ENCODE results near the gene DIPK1A.
A peak's percentile ranks its signal among the peaks of the same experiment; 100 is the strongest.

The DIPK1A gene

GRCh38 chr1:92877792-92878191 lies 83.5 kb downstream of the DIPK1A start:
- DNase-seq (ENCODE audit: low read depth in 2 of 2), result no peak

- no peak for DNase-seq (ENCODE audit: low read depth in 2 of 2)
Observed at GRCh38 chr1:92877081-92877711, 84.1 kb downstream of the DIPK1A start.

GRCh38 chr1:92876351-92876750 lies 84.9 kb downstream of the DIPK1A start:
- DNase-seq (ENCODE audit: low read depth in 2 of 2), result no peak

GRCh38 chr1:92874987-92875386 lies 86.3 kb downstream of the DIPK1A start:
- DNase-seq (ENCODE audit: low read depth in 2 of 2), result no peak

GRCh38 chr1:92872719-92873118 lies 88.5 kb downstream of the DIPK1A start:
- DNase-seq (ENCODE audit: low read depth in 2 of 2), result no peak

GRCh38 chr1:92870591-92870990 lies 90.7 kb downstream of the DIPK1A start:
- DNase-seq (ENCODE audit: low read depth in 2 of 2), result no peak

GRCh38 chr1:92864131-92864530 lies 97.1 kb downstream of the DIPK1A start:
- DNase-seq (ENCODE audit: low read depth in 2 of 2), result no peak

GRCh38 chr1:92862605-92863004 lies 98.7 kb downstream of the DIPK1A start:
- DNase-seq (ENCODE audit: low read depth in 2 of 2), result no peak

- no peak for DNase-seq (ENCODE audit: low read depth in 2 of 2)
Observed at GRCh38 chr1:92859400-92860039, 101.7 kb downstream of the DIPK1A start.

- peak in 1 of 2 donors; percentile 10 for DNase-seq (ENCODE audit: low read depth in 2 of 2)
Observed at GRCh38 chr1:92858564-92859399, 102.5 kb downstream of the DIPK1A start.

GRCh38 chr1:92857817-92858216 lies 103.4 kb downstream of the DIPK1A start:
- DNase-seq (ENCODE audit: low read depth in 2 of 2), result no peak

- DNase-seq (ENCODE audit: low read depth in 2 of 2), result no peak
Observed at GRCh38 chr1:92855236-92855635, 106.0 kb downstream of the DIPK1A start.

- DNase-seq (ENCODE audit: low read depth in 2 of 2), result no peak
Observed at GRCh38 chr1:92854101-92854785, 107.0 kb downstream of the DIPK1A start.

- no peak for DNase-seq (ENCODE audit: low read depth in 2 of 2)
Observed at GRCh38 chr1:92853299-92853698, 108.0 kb downstream of the DIPK1A start.

GRCh38 chr1:92851729-92852128 lies 109.5 kb downstream of the DIPK1A start:
- no peak for DNase-seq (ENCODE audit: low read depth in 2 of 2)

GRCh38 chr1:92850019-92850418 lies 111.2 kb downstream of the DIPK1A start:
- no peak for DNase-seq (ENCODE audit: low read depth in 2 of 2)

- no peak for DNase-seq (ENCODE audit: low read depth in 2 of 2)
Observed at GRCh38 chr1:92848201-92848600, 113.1 kb downstream of the DIPK1A start.

GRCh38 chr1:92845908-92846307 lies 115.4 kb downstream of the DIPK1A start:
- no peak for DNase-seq (ENCODE audit: low read depth in 2 of 2)

- no peak for DNase-seq (ENCODE audit: low read depth in 2 of 2)
Observed at GRCh38 chr1:92844439-92844838, 116.8 kb downstream of the DIPK1A start.

GRCh38 chr1:92843429-92844352 lies 117.6 kb downstream of the DIPK1A start:
- no peak for DNase-seq (ENCODE audit: low read depth in 2 of 2)

GRCh38 chr1:92843046-92843423 lies 118.2 kb downstream of the DIPK1A start:
- DNase-seq (ENCODE audit: low read depth in 2 of 2), result no peak

Data from stimulated activated CD8-positive, alpha-beta memory T cell treated with anti-CD3 and anti-CD28 coated beads, Interleukin-15, amount 100 ng/mL, for 4 hours (primary cell).